Endometrium (tissue), 2 donors: ENCODE results near the gene PRF1.
"Not testable (repeated sequence)": the region's sequence is repeated elsewhere in the genome, so short reads cannot be mapped to it uniquely, and the experiment has no call there.

Experiments used
- FAIRE-seq: peaks from 2 replicates; lab custom pipeline; 2012; peaks lifted over from hg19 to GRCh38; lab: Jason Lieb, UNC
- donor health status: control.
- donor health status: control.

PRF1 gene

DNA sequence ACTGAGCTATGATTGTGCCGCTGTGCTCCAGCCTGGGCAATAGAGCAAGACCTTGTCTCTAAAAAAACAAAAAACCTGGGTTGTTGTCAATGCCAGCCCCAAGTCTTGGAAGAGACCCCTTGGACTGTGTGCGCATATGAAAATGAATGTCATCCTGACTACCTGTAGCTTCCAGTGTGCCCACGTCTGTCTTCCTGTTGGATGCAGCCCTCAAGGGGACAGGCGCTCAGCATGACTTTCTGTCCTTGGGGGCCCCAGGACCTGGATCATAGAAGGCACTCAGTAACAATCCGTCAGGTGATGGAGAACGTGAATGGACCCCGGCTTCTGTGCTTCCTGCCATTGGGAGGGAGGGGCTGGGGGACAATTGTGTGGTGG, 9.0 kb downstream of the PRF1 start:
- FAIRE-seq, result no peak

DNA sequence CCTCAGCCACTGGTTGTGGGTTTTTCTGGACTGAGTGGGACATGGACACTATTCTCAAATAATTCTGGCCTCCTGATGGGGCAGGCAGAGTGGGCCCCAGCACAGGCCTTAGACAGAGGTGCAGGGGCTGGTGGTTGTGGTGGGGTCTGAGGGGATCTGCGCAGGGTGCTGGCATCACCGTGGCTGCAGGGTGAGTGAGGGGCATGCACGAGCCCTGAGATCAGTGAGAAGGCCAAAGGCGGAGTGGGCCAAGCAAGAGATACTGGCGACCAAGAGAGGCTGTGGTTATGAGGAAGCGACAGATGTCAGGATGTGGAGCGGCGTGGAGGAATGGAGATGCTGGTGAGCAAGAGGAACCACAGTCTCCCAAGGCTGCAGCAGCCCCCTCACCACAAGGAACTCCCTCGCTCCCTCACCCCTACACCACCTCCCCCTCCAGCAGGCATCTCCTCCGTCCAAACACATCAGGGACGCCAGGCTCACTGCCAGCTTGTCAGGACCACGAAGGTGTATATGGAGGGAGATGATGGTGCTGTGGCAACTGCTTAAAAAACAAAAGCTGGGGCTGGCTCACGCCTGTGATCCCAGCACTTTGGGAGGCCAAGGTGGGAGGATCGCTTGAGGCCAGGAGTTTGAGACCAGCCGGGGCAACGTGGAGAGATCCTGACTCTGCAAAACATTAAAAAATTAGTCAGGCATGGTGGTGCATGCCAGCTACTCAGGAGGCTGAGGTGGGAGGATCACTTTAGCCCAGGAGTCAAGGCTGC, 9.6 kb downstream of the PRF1 start:
- FAIRE-seq, result no peak

DNA sequence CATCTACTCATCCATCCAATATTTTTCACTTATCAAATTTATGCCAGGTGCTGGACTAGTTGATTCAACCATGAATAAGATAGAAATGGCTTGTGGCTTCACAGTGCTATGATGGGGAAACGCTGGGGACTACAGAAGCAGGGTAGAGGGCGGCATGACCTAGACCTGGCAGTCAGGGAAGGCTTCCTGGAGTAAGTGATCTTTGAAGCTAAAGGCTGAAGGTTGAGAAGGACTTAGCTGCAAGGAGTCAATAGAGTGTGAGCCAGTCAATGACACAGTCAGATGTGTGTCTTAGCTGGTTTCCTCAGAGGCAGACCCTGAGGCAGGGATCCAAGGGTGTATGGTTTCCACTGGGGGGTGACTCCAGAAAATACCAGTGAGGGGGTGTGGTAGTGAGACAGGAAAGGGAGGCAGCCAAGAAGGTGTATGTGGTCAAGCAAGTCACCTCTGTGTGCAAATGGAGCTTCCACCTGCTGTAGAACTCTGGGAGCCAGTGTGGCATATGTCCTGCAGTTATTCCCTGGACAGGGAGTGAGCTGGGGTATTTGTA, 10.3 kb downstream of the PRF1 start:
- FAIRE-seq, result no peak

GRCh38 chr10:70590655-70591416, 11.7 kb downstream of the PRF1 start:
- no peak for FAIRE-seq

DNA sequence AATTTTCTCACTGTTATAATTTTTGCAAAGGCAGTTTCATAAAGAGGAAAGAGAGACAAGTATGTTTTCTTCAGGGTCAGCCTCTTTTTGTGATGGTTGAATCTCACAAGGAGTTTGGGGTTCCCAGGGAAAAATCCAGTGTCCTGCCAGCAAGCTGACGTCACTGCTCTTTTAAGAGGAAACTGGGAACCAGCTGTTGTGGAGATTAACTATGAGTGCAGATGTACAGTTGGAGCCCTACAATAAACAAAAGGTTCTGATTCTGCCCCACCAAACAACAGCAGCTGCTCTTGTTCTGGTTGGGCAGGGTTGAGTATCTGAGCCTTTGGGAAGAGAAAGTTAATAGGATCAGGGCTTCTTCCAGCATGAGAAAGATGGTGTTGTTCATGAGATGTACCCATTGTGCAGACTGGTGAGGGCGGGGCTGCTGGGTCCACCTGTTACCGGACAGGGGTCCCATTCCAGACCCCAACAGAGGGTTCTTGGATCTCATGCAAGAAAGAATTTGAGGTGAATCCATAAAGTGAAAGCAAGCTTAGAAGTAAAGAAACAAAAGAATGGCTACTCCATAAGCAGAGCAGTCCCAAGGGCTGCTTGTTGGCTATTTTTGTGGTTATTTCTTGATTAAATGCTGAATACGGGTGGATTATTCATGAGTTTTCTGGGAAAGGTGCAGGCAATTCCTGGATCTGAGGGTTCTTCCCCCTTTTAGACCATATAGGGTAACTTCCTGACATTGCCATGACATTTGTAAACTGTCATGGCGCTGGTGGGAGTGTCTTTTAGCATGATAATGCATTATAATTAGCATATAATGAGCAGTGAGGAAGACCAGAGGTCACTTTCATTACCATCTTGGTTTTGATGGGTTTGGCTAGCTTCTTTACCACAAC, 12.5 kb downstream of the PRF1 start:
- no peak for FAIRE-seq

GRCh38 chr10:70588859-70589570, 13.5 kb downstream of the PRF1 start:
- no peak for FAIRE-seq

DNA sequence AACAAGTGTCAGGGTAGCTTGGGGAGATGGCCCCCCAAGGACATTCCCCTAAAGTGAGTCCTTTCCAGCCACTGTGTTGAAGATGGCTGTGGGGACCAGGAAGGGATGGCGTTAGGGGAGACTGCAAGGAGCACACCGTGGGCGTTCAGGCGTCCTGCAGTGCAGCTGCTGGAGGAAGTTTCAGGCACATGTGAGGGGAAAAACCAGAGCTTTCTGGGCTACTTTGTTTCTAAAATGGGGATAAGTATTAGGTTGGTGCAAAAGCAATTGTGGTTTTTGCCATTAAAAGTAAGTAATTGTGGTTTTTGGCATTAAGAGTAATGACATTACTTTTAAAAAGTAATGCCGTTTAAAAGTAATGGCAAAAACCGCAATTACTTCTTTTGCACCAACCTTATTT, 14.3 kb downstream of the PRF1 start:
- no peak for FAIRE-seq

GRCh38 chr10:70587045-70587658, 15.4 kb downstream of the PRF1 start:
- no peak for FAIRE-seq

DNA sequence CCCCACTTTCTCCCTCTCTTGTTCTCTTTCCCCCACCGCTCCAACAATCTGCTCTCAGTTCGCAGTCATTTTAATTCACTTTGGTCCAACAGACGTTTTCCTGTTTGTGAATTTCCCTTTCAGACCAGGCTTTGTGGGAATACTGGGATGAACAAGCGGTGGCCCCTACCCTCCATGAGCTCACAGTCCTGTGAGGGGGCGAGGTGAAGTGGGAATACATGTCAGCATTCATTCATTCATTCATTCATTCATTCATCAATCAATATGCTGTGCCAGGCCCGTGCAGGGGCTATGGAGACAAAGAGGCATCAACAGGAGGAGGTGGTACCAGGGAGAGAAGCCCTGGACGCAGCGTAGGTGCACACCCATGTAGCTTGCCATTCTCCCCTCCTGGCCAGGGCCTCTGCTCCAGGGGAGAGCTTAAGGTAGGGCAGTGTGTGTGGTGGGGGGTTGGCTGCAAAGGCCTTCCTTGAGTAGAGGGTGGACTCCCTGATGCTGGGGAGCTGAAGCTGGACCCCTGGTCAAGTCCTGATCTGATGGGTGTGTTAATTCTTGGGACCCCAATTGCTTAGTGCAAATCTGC, 16.1 kb downstream of the PRF1 start:
- no peak for FAIRE-seq

GRCh38 chr10:70585578-70586169, 16.9 kb downstream of the PRF1 start:
- FAIRE-seq, result no peak

GRCh38 chr10:70584909-70585544, 17.5 kb downstream of the PRF1 start:
- FAIRE-seq, result no peak

- no peak for FAIRE-seq
These were observed 18.2 kb downstream of the PRF1 start for GRCh38 chr10:70584366-70584765.

DNA sequence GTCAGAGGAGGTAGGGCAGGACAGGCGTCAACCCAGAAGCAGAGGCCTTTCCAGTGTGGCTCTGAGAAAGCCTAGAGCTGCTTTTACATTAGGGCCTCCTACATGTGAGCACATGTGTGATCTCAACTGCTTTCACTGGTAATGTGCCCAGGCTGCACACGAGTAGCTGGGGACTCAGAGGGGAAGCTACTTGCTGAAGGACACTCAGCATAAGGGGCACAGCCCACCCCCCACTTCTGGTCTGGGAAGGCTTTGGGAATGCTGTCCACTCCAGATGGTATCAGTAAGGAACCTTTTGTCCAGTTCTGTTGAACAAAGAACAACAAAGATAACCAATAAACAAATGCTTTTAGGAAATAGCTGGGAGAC, 18.9 kb downstream of the PRF1 start:
- FAIRE-seq, result no peak

DNA sequence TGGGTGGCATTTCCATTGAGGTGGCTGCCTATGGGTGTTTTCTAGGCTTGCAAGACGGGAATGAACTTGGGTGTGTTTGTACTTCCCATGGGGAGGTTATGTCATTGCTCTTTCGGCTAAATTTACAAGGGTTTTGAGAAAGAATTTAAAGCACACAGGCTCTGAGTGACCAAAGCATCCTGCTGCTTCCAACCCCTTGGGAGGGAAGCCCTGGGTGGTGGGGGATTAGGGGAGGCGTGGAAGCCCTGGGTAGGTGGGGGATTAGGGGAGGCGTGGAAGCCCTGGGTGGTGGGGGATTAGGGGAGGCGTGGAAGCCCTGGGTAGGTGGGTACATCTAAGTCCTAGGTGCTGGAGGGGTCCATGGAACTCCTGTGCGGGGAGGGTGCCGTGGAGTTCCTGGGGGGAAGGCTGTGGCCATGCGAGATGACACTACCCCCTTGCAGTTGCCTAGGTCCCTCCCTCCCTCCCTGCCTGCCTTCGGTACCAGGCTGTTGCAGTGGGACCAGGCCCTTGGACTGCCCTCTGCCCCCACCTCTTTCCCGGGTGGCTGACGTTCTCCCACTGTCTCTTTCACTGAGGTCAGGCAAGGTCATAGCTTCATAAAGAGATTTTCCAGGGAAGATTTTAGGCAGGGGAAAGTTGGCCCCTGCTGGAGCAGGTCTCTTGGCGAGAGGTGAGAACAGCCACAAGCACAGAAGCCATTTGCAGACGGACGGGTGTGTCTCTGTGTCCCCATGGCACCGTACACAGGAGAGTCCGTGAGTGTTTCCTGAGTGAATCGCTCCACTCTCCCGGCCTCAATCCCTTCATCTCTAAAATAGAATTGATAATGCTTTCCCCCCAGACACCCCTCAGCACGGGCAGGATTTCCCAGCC, 19.5 kb downstream of the PRF1 start:
- FAIRE-seq, result no peak

DNA sequence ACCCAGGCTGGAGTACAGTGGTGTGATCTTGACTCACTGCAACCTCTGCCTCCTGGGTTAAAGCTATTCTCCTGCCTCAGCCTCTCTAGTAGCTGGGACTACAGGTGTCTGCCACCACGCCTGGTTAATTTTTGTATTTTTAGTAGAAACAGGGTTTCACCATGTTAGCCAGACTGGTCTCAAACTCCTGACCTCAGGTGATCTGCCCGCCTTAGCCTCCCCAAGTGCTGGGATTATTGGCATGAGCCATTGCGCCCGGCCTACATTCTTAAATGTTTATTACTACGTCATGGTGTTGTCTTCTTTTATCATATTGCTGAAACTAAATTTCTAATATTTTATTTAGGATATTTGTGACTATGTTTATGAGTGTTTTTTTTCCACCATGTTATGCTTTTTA, 21.4 kb downstream of the PRF1 start:
- FAIRE-seq, result not testable (repeated sequence)

DNA sequence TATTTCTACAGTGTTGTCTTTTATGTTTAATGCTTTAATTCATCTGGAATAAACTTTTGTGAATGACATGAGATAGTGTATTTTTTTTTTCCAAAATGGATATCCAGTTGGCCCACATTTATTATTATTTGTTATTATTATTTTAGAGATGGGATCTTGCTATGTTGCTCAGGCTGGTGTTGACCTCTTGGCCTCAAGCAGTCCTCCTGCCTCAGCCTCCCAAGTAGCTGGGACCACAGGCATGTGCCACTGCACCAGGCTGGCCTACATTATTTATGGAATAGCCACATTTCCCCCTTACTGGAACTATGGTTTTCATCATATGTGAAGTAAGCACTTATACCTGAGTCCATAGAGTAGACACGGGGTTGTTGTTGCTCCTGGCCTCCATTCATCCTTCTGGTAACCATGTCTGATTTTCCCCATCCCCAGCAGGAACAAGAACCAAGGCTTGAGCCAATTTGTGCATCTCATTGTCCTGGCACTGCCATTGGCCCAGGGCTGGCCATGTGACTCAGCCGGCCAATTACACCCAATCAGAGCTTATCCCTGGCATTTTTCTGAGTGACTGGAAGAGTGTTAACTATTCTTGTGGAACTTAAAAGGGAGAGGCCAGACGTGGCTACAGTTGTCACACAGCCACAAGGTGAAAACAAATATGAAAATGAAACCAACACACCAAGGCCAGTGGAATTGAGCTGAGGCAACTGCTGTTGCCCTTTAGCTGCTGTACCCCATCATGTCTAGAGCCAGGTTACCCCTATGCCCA, 23.1 kb downstream of the PRF1 start:
- no peak for FAIRE-seq

GRCh38 chr10:70578371-70578947, 24.1 kb downstream of the PRF1 start:
- FAIRE-seq, result peak; percentile 15
